Liver (tissue), 3 donors: ENCODE results near the gene PDLIM3.

ENCODE experiments used
- EGR1 ChIP-seq, 2 donors: IDR thresholded peaks; 2 replicates each; pipeline ENCODE4 v1.6.1; 2016 to 2018; ENCODE audit warnings: antibody characterized with exemption in 2 of 2, low read depth in 2 of 2
- GABPA ChIP-seq, 2 donors: IDR thresholded peaks in 1 of 2; conservative IDR thresholded peaks in 1 of 2; 2 replicates each; pipeline ENCODE4 v1.6.1; 2016; ENCODE audit warnings: antibody characterized with exemption in 2 of 2, mild to moderate bottlenecking in 1 of 2, moderate library complexity in 1 of 2
- SP1 ChIP-seq: IDR thresholded peaks from 2 replicates; pipeline ENCODE4 v1.6.1; 2018; ENCODE audit warnings: antibody characterized with exemption, mild to moderate bottlenecking
- YY1 ChIP-seq: IDR thresholded peaks from 2 replicates; pipeline ENCODE4 v1.6.1; 2016; ENCODE audit warnings: antibody characterized with exemption, mild to moderate bottlenecking
- TF ChIP-seq, protein P1 (sequence below): IDR thresholded peaks from 2 replicates; pipeline ENCODE4 v1.6.1; 2016; ENCODE audit warnings: antibody characterized with exemption
- TF ChIP-seq, protein P2 (sequence below): fragments of 150-350 bp; IDR thresholded peaks from 2 replicates; pipeline ENCODE4 v1.5.1; 2017; ENCODE audit warnings: improper control_type of control experiment, low read depth, low read length; ENCODE audit not compliant: missing input control
- donor health status: healthy.
- donor health status: healthy.

DNA sequence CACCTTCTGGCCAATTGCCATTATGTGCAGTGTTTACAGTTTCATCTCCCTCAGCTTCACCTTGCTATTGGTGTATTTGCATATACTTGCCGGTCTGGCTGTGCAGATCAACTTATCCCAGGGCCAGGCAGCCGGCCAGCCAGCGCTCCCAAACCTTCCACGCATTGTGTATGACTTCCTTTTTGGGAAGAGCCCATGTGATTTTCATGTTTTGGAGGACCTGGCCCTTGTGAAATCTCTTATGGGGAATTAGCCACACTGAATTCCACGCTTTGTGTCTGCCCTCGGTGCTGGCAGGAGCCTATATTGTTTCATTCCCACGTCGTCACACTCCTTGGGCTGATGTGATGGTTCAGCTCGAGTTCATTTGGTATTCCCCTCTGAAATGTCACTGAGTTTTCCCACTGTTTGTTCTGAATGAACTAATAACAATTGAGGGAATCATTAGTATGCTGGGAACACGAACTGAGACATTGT is 6.0 kb upstream of the PDLIM3 start:
- TF ChIP-seq GABPA (IDR thresholded peaks at IDR 0.05 in 1 of 2, conservative IDR thresholded peaks at IDR 0.05 in 1 of 2) = no peak
- TF ChIP-seq, protein P1, sequence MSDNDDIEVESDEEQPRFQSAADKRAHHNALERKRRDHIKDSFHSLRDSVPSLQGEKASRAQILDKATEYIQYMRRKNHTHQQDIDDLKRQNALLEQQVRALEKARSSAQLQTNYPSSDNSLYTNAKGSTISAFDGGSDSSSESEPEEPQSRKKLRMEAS = no peak
- TF ChIP-seq, protein P2, sequence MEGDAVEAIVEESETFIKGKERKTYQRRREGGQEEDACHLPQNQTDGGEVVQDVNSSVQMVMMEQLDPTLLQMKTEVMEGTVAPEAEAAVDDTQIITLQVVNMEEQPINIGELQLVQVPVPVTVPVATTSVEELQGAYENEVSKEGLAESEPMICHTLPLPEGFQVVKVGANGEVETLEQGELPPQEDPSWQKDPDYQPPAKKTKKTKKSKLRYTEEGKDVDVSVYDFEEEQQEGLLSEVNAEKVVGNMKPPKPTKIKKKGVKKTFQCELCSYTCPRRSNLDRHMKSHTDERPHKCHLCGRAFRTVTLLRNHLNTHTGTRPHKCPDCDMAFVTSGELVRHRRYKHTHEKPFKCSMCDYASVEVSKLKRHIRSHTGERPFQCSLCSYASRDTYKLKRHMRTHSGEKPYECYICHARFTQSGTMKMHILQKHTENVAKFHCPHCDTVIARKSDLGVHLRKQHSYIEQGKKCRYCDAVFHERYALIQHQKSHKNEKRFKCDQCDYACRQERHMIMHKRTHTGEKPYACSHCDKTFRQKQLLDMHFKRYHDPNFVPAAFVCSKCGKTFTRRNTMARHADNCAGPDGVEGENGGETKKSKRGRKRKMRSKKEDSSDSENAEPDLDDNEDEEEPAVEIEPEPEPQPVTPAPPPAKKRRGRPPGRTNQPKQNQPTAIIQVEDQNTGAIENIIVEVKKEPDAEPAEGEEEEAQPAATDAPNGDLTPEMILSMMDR = no peak
- TF ChIP-seq YY1 = no peak
- no peak for TF ChIP-seq SP1
- no peak for TF ChIP-seq EGR1 (IDR thresholded peaks at IDR 0.05; ENCODE audit: low read depth in 2 of 2)
